ENCODE data around the gene VRK2.
"Not testable (repeated sequence)": the region's sequence is repeated elsewhere in the genome, so short reads cannot be mapped to it uniquely, and the experiment has no call there.

The VRK2 gene

GRCh38 chr2:58064086-58064485, 17.5 kb downstream of the VRK2 start:
- Mint-ChIP-seq H3K27me3 (no peaks in the 10 kb centered on the region), H3K4me3 (no peak overlapping the region), H3K9me3 (no peaks in the 10 kb centered on the region), H3K27ac (no peak overlapping the region), H3K36me3 (ENCODE audit: low read depth) (peaks cover 43% of the 10 kb centered on the region), H3K4me1 (ENCODE audit: low read depth) (no peaks in the 10 kb centered on the region)
- intact Hi-C loops (cut with micrococcal nuclease), result no loop called here

- H3K27me3 Mint-ChIP-seq, result no peaks in the 10 kb centered on the region
- intact Hi-C loops (cut with micrococcal nuclease), result no loop called here
- H3K4me1 Mint-ChIP-seq (ENCODE audit: low read depth), result no peaks in the 10 kb centered on the region
- H3K4me3 Mint-ChIP-seq, result no peak overlapping the region
- H3K36me3 Mint-ChIP-seq (ENCODE audit: low read depth), result peaks cover 41% of the 10 kb centered on the region
- H3K9me3 Mint-ChIP-seq, result no peaks in the 10 kb centered on the region
- no peak overlapping the region for H3K27ac Mint-ChIP-seq
These were observed 18.6 kb downstream of the VRK2 start for GRCh38 chr2:58065248-58065647.

GRCh38 chr2:58067001-58067400, 20.4 kb downstream of the VRK2 start:
- Mint-ChIP-seq H3K36me3 (ENCODE audit: low read depth) (peaks cover 44% of the 10 kb centered on the region), H3K4me3 (no peak overlapping the region), H3K9me3 (no peaks in the 10 kb centered on the region), H3K27ac (no peak overlapping the region), H3K4me1 (ENCODE audit: low read depth) (no peaks in the 10 kb centered on the region), H3K27me3 (no peaks in the 10 kb centered on the region)
- intact Hi-C loops (cut with micrococcal nuclease), result no loop called here

GRCh38 chr2:58070765-58071164, 24.2 kb downstream of the VRK2 start:
- no peak overlapping the region for H3K4me3 Mint-ChIP-seq
- intact Hi-C loops (cut with micrococcal nuclease), result no loop called here
- peaks cover 6% of the 10 kb centered on the region for H3K9me3 Mint-ChIP-seq
- H3K27ac Mint-ChIP-seq, result no peak overlapping the region
- H3K27me3 Mint-ChIP-seq, result no peaks in the 10 kb centered on the region
- no peaks in the 10 kb centered on the region for H3K4me1 Mint-ChIP-seq (ENCODE audit: low read depth)
- H3K36me3 Mint-ChIP-seq (ENCODE audit: low read depth), result peaks cover 53% of the 10 kb centered on the region

- H3K36me3 Mint-ChIP-seq (ENCODE audit: low read depth), result peaks cover 46% of the 10 kb centered on the region
- no peak overlapping the region for H3K27ac Mint-ChIP-seq
These were observed 25.5 kb downstream of the VRK2 start for GRCh38 chr2:58072102-58072501.

GRCh38 chr2:58073008-58073407, 26.4 kb downstream of the VRK2 start:
- H3K36me3 Mint-ChIP-seq (ENCODE audit: low read depth), result peaks cover 43% of the 10 kb centered on the region
- peaks cover 6% of the 10 kb centered on the region for H3K9me3 Mint-ChIP-seq
- intact Hi-C loops (cut with micrococcal nuclease), result no loop called here
- no peak overlapping the region for H3K27ac Mint-ChIP-seq
- no peaks in the 10 kb centered on the region for H3K27me3 Mint-ChIP-seq
- H3K4me1 Mint-ChIP-seq (ENCODE audit: low read depth), result peaks cover 5% of the 10 kb centered on the region
- H3K4me3 Mint-ChIP-seq, result no peak overlapping the region

More at GRCh38 chr2:58072102-58072501, 25.5 kb downstream of the VRK2 start:
- Mint-ChIP-seq H3K4me1 (ENCODE audit: low read depth) (no peaks in the 10 kb centered on the region), H3K27me3 (no peaks in the 10 kb centered on the region), H3K9me3 (peaks cover 6% of the 10 kb centered on the region), H3K4me3 (no peak overlapping the region)
- intact Hi-C loops (cut with micrococcal nuclease), result no loop called here

- Mint-ChIP-seq H3K27ac (no peak overlapping the region), H3K36me3 (ENCODE audit: low read depth) (peaks cover 36% of the 10 kb centered on the region), H3K4me3 (no peak overlapping the region), H3K4me1 (ENCODE audit: low read depth) (peaks cover 8% of the 10 kb centered on the region), H3K9me3 (peaks cover 6% of the 10 kb centered on the region), H3K27me3 (no peaks in the 10 kb centered on the region)
- intact Hi-C loops (cut with micrococcal nuclease), result no loop called here
These were observed 27.1 kb downstream of the VRK2 start for GRCh38 chr2:58073751-58074150.

- Mint-ChIP-seq H3K36me3 (ENCODE audit: low read depth) (peaks cover 7% of the 10 kb centered on the region), H3K27ac (no peak overlapping the region)
- intact Hi-C loops (cut with micrococcal nuclease), result no loop called here
These were observed 34.4 kb downstream of the VRK2 start for GRCh38 chr2:58081000-58081399.

GRCh38 chr2:58089081-58089480, 42.5 kb downstream of the VRK2 start:
- H3K27me3 Mint-ChIP-seq, result no peaks in the 10 kb centered on the region
- H3K27ac Mint-ChIP-seq, result no peak overlapping the region
- no peak overlapping the region for H3K4me3 Mint-ChIP-seq
- intact Hi-C loops (cut with micrococcal nuclease), result no loop called here
- no peaks in the 10 kb centered on the region for H3K9me3 Mint-ChIP-seq
- H3K36me3 Mint-ChIP-seq (ENCODE audit: low read depth), result peaks cover 65% of the 10 kb centered on the region
- H3K4me1 Mint-ChIP-seq (ENCODE audit: low read depth), result no peaks in the 10 kb centered on the region

More at GRCh38 chr2:58081000-58081399, 34.4 kb downstream of the VRK2 start:
- Mint-ChIP-seq H3K4me1 (ENCODE audit: low read depth) (peaks cover 8% of the 10 kb centered on the region), H3K9me3 (no peaks in the 10 kb centered on the region), H3K27me3 (no peaks in the 10 kb centered on the region), H3K4me3 (no peak overlapping the region)

GRCh38 chr2:58092772-58093171, 46.2 kb downstream of the VRK2 start:
- H3K4me3 Mint-ChIP-seq; H3K4me1 Mint-ChIP-seq (ENCODE audit: low read depth); H3K9me3 Mint-ChIP-seq; H3K27ac Mint-ChIP-seq; intact Hi-C loops (cut with micrococcal nuclease); H3K27me3 Mint-ChIP-seq: not testable (repeated sequence)
- peaks cover 72% of the 10 kb centered on the region for H3K36me3 Mint-ChIP-seq (ENCODE audit: low read depth)

GRCh38 chr2:58097025-58097424, 50.4 kb downstream of the VRK2 start:
- intact Hi-C loops (cut with micrococcal nuclease), result no loop called here
- Mint-ChIP-seq H3K9me3 (no peaks in the 10 kb centered on the region), H3K4me3 (no peak overlapping the region), H3K27ac (no peak overlapping the region), H3K27me3 (no peaks in the 10 kb centered on the region), H3K4me1 (ENCODE audit: low read depth) (no peaks in the 10 kb centered on the region), H3K36me3 (ENCODE audit: low read depth) (peaks cover 38% of the 10 kb centered on the region)

- Mint-ChIP-seq H3K9me3 (no peaks in the 10 kb centered on the region), H3K36me3 (ENCODE audit: low read depth) (peaks cover 37% of the 10 kb centered on the region)
These were observed 51.9 kb downstream of the VRK2 start for GRCh38 chr2:58098254-58099095.

GRCh38 chr2:58099096-58099769, 52.6 kb downstream of the VRK2 start:
- peaks cover 7% of the 10 kb centered on the region for H3K4me1 Mint-ChIP-seq (ENCODE audit: low read depth)
- peaks cover 35% of the 10 kb centered on the region for H3K36me3 Mint-ChIP-seq (ENCODE audit: low read depth)
- no peaks in the 10 kb centered on the region for H3K9me3 Mint-ChIP-seq
- no peak overlapping the region for H3K4me3 Mint-ChIP-seq
- H3K27me3 Mint-ChIP-seq, result no peaks in the 10 kb centered on the region
- no peak overlapping the region for H3K27ac Mint-ChIP-seq
- intact Hi-C loops (cut with micrococcal nuclease), result no loop called here

More at GRCh38 chr2:58098254-58099095, 51.9 kb downstream of the VRK2 start:
- no peaks in the 10 kb centered on the region for H3K27me3 Mint-ChIP-seq
- H3K4me3 Mint-ChIP-seq, result no peak overlapping the region
- intact Hi-C loops (cut with micrococcal nuclease), result no loop called here
- H3K4me1 Mint-ChIP-seq (ENCODE audit: low read depth), result peaks cover 7% of the 10 kb centered on the region
- H3K27ac Mint-ChIP-seq, result no peak overlapping the region

GRCh38 chr2:58101500-58101899, 54.9 kb downstream of the VRK2 start:
- Mint-ChIP-seq H3K27me3 (no peaks in the 10 kb centered on the region), H3K9me3 (no peaks in the 10 kb centered on the region), H3K27ac (no peak overlapping the region), H3K36me3 (ENCODE audit: low read depth) (peaks cover 17% of the 10 kb centered on the region), H3K4me1 (ENCODE audit: low read depth) (peaks cover 7% of the 10 kb centered on the region), H3K4me3 (no peak overlapping the region)
- intact Hi-C loops (cut with micrococcal nuclease), result no loop called here

All from dendritic cell treated with granulocyte-macrophage colony-stimulating factor and Interleukin-4, amounts not matched to agents 40 ng/mL and 50 ng/mL, for 4 days (primary cell).